ENCODE data around the gene TYROBP.
"Not testable (repeated sequence)": the region's sequence is repeated elsewhere in the genome, so short reads cannot be mapped to it uniquely, and the experiment has no call there.

TYROBP gene

DNA sequence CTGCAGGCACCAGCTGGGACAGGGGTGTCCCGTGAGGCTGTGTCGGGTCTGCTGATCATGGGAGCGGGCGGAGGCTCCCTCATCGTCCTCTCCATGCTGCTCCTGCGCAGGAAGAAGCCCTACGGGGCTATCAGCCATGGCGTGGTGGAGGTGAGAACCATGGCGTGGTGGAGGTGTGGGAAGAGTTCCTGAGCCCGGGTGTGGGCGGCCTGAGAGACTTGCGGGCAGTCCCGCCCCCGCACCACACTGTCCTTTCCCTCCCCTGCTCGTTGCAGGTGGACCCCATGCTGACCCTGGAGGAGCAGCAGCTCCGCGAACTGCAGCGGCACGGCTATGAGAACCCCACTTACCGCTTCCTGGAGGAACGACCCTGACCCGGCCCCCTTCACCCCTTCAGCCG lies 29.0 kb downstream of the TYROBP start:
- in situ Hi-C loops (cut with MboI; ENCODE audit: low sequenced_read_pairs), result loop anchor here (5.0 kb wide), 1 partner anchor 53 kb away; no protein-coding TSS in a partner anchor

DNA sequence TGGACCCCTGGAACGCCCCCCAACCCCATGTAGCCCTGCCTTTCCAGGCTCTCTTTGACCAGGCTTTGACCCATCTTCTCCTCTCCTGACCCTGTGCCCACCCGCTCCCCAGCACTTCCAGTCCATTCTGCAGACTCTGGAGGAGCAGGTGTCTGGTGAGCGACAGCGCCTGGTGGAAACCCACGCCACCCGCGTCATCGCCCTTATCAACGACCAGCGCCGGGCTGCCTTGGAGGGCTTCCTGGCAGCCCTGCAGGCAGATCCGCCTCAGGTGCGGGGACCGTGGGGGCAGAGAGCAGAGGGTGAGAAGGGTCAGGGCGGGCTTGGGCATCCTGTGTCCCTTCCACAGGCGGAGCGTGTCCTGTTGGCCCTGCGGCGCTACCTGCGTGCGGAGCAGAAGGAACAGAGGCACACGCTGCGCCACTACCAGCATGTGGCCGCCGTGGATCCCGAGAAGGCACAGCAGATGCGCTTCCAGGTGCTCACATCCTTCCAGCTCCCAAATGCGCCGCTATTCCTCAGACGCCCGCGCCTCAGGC lies 33.6 kb downstream of the TYROBP start:
- in situ Hi-C loops (cut with MboI; ENCODE audit: low sequenced_read_pairs), result no loop called here

DNA sequence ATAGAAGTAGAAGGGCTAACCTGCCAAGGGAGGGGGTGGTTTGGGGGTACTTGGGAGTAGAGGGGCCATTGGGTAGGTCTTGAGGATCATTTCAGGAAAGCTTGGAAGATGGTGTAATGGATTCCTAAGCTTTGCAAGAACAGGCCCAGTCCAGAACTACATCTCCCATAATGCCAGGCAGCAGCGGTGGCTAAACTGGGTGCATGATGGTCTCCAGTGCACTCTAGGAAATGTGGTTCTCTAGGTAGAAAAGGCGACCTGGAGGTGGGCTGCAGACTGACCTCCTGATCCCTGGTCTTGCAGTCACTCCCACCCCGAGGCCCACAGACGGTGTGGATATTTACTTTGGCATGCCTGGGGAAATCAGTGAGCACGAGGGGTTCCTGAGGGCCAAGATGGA lies 35.9 kb downstream of the TYROBP start:
- in situ Hi-C loops (cut with MboI; ENCODE audit: low sequenced_read_pairs), result no loop called here

DNA sequence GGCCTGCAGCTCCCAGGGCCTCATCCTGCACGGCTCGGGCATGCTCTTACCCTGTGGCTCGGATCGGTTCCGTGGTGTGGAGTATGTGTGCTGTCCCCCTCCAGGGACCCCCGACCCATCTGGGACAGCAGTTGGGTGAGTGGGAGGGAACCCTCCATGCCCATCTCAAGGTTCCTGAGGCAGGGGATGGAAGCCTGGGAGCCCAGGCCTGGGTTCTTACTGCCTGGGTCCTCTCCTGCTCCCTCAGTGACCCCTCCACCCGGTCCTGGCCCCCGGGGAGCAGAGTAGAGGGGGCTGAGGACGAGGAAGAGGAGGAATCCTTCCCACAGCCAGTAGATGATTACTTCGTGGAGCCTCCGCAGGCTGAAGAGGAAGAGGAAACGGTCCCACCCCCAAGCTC lies 36.5 kb downstream of the TYROBP start:
- in situ Hi-C loops (cut with MboI; ENCODE audit: low sequenced_read_pairs), result no loop called here

DNA sequence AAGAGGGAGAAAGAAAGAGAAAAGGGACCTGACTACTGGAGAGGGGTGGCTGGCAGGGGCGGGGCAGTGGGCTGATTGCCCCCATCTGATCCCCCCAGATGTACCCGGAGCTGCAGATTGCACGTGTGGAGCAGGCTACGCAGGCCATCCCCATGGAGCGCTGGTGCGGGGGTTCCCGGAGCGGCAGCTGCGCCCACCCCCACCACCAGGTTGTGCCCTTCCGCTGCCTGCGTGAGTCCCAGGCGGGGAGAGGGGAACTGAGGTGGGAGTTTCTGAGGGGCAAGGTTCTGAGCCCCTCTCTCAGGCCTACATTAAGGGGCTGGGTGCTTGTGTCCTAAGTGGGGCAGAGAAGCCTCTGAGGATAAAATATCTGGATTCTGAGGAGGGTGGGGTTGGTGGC lies 37.3 kb downstream of the TYROBP start:
- in situ Hi-C loops (cut with MboI; ENCODE audit: low sequenced_read_pairs), result no loop called here

DNA sequence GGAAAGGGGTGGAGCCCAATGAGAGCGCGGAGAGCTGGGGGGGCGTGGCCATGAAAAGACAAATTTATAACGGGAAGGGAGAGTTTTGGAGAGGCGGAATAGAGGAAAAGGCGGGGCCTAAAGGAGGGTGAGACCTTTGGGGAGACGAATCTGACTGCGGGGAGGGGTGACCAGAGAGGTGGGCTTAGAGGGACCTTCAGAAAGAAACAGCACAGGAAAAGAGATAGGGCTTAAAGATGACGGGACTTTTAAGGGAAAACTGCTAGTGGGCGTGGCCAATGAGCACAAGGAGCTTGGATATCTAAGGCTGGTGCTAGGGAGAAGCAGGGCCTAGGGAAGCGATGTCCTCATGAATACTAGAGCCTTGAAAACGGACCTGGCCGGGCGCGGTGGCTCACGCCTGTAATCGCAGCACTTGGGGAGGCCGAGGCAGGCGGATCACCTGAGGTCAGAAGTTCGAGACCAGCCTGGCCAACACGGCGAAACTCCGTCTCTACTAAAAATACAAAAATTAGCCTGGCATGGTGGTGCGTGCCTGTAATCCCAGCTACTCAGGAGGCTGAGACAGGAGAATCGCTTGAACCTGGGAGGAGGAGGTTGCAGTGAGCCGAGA lies 37.9 kb downstream of the TYROBP start:
- in situ Hi-C loops (cut with MboI; ENCODE audit: low sequenced_read_pairs), result not testable (repeated sequence)

DNA sequence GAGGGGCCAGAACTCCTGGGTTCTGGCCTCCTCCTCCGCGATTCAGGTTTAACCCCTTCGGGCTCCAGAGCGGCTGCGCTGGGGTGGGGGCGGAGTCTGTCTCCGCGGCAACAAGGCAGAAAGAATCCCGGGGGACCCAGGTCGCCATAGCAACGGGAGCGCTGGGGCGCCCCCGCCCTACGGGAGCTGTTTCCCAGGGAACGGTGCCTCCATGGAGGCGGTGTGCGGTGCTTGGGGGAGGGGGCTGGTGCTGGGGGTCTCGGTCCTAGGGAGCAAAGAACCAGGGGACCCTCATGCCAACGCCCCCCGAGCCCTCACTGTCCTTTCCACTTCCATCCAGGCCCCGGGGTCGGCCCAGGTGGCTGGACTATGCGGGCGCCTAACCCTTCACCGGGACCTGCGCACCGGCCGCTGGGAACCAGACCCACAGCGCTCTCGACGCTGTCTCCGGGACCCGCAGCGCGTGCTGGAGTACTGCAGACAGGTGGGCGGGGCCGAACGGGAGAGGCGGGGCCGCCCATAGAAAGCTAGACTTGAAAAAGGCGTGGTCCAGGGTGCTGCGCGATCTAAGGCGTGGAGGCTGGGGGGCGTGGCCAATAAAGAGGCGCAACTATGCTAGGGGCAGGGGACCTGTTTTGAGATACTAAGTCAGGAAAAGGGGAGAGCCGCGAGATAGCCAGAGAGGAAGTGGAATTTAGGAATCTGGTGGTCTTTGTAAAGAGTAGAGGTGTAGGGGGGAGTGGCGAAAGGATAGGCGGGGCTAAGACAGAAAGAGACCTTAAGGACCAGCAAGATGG lies 38.6 kb downstream of the TYROBP start:
- in situ Hi-C loops (cut with MboI; ENCODE audit: low sequenced_read_pairs), result no loop called here

DNA sequence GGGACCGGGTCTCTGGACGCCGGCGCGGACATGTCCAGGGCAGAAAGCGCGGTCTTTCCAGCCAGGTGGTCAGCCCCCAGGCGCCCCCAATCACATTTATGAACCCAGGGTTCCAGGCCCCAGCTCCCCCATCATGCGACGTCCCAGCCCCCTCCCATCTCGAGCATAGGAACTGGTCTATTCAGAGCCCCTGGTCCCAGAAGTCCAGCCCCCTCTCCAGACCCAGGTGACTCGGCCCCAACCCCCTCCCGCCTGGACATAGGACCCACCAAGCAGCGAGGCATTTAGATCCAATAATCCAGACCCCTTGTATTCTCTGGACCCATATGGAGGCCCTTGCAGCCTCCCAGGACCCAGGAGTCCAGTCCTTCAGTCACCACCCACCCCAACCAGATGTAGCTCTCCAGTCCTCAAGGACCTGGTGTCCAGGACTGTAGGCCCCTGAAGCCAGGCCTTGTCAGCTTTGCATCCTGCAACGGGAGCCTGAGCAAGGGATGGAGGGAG lies 39.2 kb downstream of the TYROBP start:
- in situ Hi-C loops (cut with MboI; ENCODE audit: low sequenced_read_pairs), result no loop called here

DNA sequence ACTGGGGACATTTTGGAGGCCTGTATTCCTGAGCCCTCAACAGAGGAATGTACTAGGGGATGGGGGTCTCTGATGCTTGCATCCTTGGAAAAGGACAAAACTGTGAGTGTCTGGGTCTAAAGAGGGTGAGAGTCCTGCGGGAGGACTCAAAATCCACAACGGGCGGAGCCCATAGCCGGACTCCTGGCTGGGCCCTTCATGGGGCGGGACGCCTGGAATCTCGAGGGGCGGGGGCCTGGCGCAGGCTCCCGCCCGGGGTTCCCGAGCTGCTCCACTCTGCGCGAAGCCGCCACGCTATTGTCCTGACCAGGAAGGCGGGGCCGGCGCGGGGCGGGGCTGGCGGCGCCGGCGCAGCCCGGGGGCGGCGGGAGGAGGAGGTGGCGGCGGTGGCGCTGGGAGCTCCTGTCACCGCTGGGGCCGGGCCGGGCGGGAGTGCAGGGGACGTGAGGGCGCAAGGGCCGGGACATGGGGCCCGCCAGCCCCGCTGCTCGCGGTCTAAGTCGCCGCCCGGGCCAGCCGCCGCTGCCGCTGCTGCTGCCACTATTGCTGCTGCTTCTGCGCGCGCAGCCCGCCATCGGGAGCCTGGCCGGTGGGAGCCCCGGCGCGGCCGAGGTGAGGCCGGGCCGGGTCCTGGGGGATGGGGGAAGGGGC lies 39.8 kb downstream of the TYROBP start, which contains the start of gene APLP1:
TSS of gene APLP1 (plus strand) at position 403 of the 651 bp plus-strand sequence. CDS start at position 466, 63 bp downstream.
- in situ Hi-C loops (cut with MboI; ENCODE audit: low sequenced_read_pairs), result no loop called here

DNA sequence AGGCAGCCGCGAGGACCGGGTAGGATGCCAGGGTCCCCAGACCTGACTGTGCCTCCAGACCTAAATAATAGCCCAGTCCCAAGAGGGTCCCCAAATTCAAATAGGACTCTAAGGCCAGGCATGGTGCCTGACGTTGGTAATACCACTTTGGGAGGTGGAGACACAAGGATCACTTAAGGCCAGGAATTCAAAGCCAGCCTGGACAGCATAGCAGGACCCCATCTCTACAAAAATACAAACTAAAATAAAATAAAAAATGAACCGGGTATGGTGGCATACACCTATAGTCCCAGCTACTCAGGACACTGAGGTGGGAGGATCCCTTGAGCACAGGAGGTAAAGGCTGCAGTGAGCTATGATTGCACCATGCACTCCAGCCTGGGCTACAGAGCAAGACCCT lies 45.1 kb downstream of the TYROBP start:
- in situ Hi-C loops (cut with MboI; ENCODE audit: low sequenced_read_pairs), result no loop called here

DNA sequence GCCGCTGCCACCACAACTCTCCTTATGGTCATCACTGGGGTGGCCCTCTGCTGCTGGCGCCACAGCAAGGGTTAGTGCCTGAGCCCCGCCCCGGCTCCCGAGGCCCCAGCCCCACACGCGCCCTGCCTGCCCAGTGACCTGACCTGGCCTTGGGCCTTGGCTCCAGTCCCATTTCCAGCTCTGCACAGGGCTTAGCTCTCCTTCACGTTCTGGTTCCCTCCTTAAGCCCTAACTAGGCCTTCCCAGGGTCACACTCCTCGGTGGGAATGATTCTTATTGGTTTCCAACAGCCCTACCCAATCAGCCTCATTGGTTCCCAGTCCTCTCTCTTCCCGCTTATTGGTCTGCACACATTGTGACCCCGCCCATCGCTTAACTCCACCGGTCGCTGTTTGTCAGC lies 45.6 kb downstream of the TYROBP start:
- in situ Hi-C loops (cut with MboI; ENCODE audit: low sequenced_read_pairs), result no loop called here

DNA sequence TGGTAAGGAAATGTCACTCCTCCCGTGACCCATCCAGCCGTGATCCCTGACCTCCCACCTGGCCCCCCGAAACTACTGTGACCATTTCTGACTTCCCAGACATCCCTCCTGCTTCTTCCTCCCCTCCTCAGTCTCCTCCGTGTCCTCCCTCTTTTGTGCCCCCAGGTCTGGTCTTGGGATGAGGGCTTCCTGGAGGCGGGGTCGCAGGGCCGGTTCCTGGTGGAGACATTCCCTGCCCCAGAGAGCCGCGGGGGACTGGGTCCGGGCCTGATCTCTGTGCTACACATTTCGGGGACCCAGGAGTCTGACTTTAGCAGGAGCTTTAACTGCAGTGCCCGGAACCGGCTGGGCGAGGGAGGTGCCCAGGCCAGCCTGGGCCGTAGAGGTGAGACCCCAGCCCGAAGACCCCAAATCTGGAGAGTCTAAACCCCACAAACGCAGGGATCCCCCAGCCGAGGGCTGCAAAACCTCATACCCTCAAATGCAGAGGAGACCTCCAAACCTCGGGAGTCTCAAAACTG lies 46.4 kb downstream of the TYROBP start:
- in situ Hi-C loops (cut with MboI; ENCODE audit: low sequenced_read_pairs), result no loop called here

DNA sequence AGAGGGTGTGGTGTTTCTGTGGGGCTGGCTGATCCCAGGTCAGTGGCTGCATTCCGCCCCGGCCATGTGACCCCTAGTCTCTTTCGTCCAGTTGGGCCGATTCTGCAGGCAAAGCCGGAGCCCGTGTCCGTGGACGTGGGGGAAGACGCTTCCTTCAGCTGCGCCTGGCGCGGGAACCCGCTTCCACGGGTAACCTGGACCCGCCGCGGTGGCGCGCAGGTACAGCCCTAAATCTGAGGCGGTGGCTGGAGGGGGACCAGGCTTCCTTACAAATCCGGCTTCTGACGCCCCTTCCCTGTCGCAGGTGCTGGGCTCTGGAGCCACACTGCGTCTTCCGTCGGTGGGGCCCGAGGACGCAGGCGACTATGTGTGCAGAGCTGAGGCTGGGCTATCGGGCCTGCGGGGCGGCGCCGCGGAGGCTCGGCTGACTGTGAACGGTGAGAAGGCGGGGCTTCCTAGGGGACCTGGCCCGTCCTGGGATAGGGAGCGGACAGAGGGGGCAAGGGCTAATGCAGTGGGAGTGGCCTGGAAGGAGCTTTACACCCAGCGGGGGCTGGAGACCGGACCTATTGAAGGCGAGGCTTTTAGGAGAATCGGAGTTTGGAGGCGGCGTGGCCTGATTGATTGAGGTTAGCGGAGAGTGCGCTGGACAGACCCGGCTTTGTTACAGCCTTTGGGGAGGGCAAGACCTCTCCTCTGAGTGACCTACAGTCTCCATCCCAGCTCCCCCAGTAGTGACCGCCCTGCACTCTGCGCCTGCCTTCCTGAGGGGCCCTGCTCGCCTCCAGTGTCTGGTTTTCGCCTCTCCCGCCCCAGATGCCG lies 47.1 kb downstream of the TYROBP start:
- in situ Hi-C loops (cut with MboI; ENCODE audit: low sequenced_read_pairs), result no loop called here

DNA sequence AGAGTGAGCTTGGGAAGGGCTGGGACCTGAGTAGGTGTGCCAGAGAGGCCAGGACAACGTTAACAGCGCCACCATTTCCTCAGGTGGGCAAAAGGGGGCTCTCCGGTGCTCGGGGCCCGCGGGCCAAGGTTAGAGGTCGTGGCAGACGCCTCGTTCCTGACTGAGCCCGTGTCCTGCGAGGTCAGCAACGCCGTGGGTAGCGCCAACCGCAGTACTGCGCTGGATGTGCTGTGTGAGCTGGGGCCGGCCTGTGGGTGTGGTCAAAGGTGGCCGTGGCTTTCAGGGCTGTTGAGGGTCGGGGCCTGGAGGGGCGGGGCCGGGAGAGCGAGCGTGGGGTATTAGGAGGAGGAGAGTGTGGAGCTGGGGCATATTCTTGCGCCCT lies 47.7 kb downstream of the TYROBP start:
- in situ Hi-C loops (cut with MboI; ENCODE audit: low sequenced_read_pairs), result no loop called here

DNA sequence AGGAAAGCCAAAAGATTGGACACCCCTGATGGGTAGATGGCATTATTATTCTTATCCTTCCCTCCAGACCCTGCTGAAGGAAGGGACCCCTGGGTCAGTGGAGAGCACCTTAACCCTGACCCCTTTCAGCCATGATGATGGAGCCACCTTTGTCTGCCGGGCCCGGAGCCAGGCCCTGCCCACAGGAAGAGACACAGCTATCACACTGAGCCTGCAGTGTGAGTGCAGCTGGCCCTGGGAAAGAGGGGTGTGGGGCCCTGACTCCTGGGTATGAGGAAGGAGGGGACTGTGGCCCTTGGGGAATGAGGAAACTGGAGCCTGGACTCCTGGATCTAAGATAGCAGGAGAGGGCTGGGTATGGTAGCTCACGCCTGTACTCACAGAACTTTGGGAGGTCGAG lies 48.7 kb downstream of the TYROBP start:
- in situ Hi-C loops (cut with MboI; ENCODE audit: low sequenced_read_pairs), result no loop called here

DNA sequence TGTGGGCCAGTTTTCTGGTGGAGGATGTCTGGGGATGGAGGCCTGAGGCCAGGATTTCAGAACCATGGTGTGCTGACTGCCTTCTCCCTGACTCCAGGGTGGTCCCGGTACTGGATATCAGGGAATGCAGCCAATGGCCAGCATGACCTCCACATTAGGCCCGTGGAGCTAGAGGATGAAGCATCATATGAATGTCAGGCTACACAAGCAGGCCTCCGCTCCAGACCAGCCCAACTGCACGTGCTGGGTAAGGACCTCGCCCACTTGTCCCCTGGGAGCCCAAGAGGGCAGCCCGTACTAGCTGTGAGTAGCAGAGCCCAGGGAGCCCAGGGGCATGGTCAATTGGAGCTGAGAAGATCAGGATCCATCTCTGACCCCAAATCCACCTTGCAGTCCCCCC lies 49.8 kb downstream of the TYROBP start:
- in situ Hi-C loops (cut with MboI; ENCODE audit: low sequenced_read_pairs), result no loop called here

DNA sequence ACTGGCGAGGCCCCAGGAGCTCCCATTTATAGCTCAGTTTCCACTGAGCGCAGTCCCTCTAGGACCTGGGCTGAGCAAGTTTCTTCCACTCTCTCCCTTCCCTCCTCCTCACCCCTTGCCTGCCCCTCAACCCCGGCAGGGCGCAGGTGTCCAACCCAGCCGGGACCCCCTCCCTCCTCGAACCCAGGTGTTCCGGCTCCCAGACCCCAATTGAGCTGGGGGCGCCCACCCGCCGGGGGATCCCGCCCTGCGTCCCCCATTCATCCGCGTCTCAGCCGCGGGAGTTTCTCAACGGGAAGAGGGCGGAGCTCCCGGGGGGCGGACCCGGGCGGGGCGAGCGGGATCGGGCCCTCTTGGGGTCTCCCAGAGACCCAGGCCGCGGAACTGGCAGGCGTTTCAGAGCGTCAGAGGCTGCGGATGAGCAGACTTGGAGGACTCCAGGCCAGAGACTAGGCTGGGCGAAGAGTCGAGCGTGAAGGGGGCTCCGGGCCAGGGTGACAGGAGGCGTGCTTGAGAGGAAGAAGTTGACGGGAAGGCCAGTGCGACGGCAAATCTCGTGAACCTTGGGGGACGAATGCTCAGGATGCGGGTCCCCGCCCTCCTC lies 51.4 kb downstream of the TYROBP start, which contains the start of gene KIRREL2:
TSS of gene KIRREL2 (plus strand) at position 366 of the 604 bp plus-strand sequence. CDS start at position 575, 209 bp downstream.
- in situ Hi-C loops (cut with MboI; ENCODE audit: low sequenced_read_pairs), result no loop called here
